ACC112 (cell line): ENCODE data around the gene SLC25A36.
"Not testable (repeated sequence)": the region's sequence is repeated elsewhere in the genome, so short reads cannot be mapped to it uniquely, and the experiment has no call there.

ENCODE experiments used
- H2AFZ ChIP-seq: fragments of 200-600 bp; sonication (generic); one replicate; pipeline ENCODE4 v1.6.0; 2017; ENCODE audit warnings: antibody characterized with exemption, low read length; ENCODE audit not compliant: unreplicated experiment
- H3K27ac ChIP-seq: fragments of 200-600 bp; sonication (generic); 2 replicates; pipeline ENCODE4 v1.5.1; 2014; ENCODE audit warnings: low read depth, mild to moderate bottlenecking, antibody characterized with exemption, low read length, moderate library complexity
- H3K27me3 ChIP-seq: fragments of 200-600 bp; sonication (generic); 2 replicates; pipeline ENCODE4 v1.6.1; 2014; ENCODE audit warnings: mild to moderate bottlenecking, antibody characterized with exemption, low read length, moderate library complexity, mixed read lengths; ENCODE audit not compliant: insufficient read depth
- H3K36me3 ChIP-seq: fragments of 200-600 bp; sonication (generic); 2 replicates; pipeline ENCODE4 v1.6.1; 2016; ENCODE audit warnings: mild to moderate bottlenecking, antibody characterized with exemption, low read length, moderate library complexity, mixed read lengths; ENCODE audit not compliant: insufficient read depth
- H3K4me1 ChIP-seq: fragments of 200-600 bp; sonication (generic); one replicate; pipeline ENCODE4 v1.6.1; 2016; ENCODE audit warnings: low read length, mixed read lengths; ENCODE audit not compliant: insufficient read depth, unreplicated experiment, control insufficient read depth
- H3K4me3 ChIP-seq: fragments of 200-600 bp; sonication (generic); 2 replicates; pipeline ENCODE4 v1.5.1; 2014; ENCODE audit warnings: mild to moderate bottlenecking, low read depth, low read length
- H3K79me2 ChIP-seq: fragments of 200-600 bp; sonication (generic); one replicate; pipeline ENCODE4 v1.6.0; 2016; ENCODE audit warnings: low read length; ENCODE audit not compliant: control insufficient read depth, unreplicated experiment, insufficient read depth

Gene SLC25A36

GRCh38 chr3:140994861-140995260, 53.2 kb downstream of the SLC25A36 start:
- H3K4me3 ChIP-seq, H3K79me2 ChIP-seq, H3K36me3 ChIP-seq, H3K4me1 ChIP-seq, H3K27me3 ChIP-seq, H2AFZ ChIP-seq, H3K27ac ChIP-seq: not testable (repeated sequence)

- Histone ChIP-seq H3K4me1 (no peaks in the 10 kb centered on the region), H2AFZ (no peak overlapping the region), H3K79me2 (no peaks in the 10 kb centered on the region), H3K4me3 (no peak overlapping the region), H3K27ac (no peak overlapping the region), H3K27me3 (no peaks in the 10 kb centered on the region), H3K36me3 (no peaks in the 10 kb centered on the region)
These were observed 54.2 kb downstream of the SLC25A36 start for GRCh38 chr3:140995881-140996280.

GRCh38 chr3:141000027-141000663, 58.5 kb downstream of the SLC25A36 start:
- H2AFZ ChIP-seq: no peak overlapping the region
- no peak overlapping the region for H3K27ac ChIP-seq
- no peak overlapping the region for H3K4me3 ChIP-seq
- no peaks in the 10 kb centered on the region for H3K79me2 ChIP-seq
- H3K27me3 ChIP-seq: no peaks in the 10 kb centered on the region
- no peaks in the 10 kb centered on the region for H3K36me3 ChIP-seq
- no peaks in the 10 kb centered on the region for H3K4me1 ChIP-seq

DNA sequence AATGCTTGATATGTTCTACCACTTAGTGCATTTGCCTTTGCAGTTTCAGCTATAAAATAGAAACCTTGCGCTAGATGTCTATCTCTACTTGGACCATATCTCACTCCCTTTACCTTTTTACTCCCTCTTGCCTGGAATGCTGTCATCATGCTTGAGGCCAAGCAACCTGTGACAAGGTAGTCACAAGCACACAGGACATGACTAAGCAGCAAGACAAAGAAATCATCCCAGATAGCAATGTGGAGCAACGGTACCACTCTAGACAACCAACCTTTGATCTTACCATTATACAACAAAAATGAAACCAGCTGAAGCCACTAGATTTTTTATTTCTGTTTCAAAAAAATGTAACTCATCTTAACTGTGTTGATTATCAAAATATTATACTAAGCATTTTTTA, 59.0 kb downstream of the SLC25A36 start:
- no peak overlapping the region for H3K27ac ChIP-seq
- no peaks in the 10 kb centered on the region for H3K79me2 ChIP-seq
- no peaks in the 10 kb centered on the region for H3K4me1 ChIP-seq
- no peak overlapping the region for H2AFZ ChIP-seq
- H3K4me3 ChIP-seq: no peak overlapping the region
- no peaks in the 10 kb centered on the region for H3K27me3 ChIP-seq
- no peaks in the 10 kb centered on the region for H3K36me3 ChIP-seq

GRCh38 chr3:141006344-141006743, 64.7 kb downstream of the SLC25A36 start:
- Histone ChIP-seq H3K4me1 (no peaks in the 10 kb centered on the region), H3K27me3 (peaks cover 41% of the 10 kb centered on the region), H3K4me3 (no peak overlapping the region), H2AFZ (no peak overlapping the region), H3K36me3 (no peaks in the 10 kb centered on the region), H3K27ac (no peak overlapping the region), H3K79me2 (no peaks in the 10 kb centered on the region)

- no peaks in the 10 kb centered on the region for H3K4me1 ChIP-seq
- no peak overlapping the region for H3K27ac ChIP-seq
- H3K36me3 ChIP-seq: no peaks in the 10 kb centered on the region
These were observed 67.9 kb downstream of the SLC25A36 start for GRCh38 chr3:141009496-141009895.

DNA sequence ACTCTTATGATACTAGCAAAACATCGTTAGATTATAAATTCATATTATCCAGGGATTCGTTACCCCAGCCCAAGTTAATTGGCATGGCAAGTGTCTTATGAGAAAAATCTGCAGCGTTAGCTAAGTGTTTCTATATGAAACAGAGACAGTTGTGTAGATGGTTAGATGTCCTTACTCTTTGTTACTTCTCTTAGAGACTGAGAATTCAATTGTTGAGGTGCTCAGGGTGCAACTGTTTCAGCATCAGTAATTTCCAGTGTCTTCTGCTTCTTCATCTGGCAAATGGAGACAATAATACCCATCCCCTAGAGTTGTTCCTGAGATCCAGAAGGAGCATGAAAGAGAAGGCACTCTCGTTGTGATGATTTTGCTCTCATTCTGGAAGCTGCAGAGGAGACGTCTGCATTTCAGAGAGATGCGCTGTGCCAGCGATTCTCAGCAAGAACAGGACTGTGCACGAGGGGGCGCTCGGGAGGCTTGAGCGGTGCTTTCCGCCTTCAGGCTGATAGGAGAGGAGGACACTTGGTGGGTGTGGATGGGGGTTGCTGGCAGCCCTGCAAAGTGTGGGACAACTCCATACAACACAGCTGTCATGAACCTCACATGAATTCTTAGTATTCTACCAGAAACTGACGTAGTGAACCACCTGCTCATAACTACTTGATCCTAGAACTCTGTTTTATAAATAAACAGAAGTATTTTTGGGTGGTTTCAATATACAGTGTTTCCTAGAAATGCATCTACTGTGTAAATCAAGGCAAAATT, 69.8 kb downstream of the SLC25A36 start:
- Histone ChIP-seq H3K27me3 (peaks cover 48% of the 10 kb centered on the region), H3K4me3 (no peak overlapping the region), H3K4me1 (no peaks in the 10 kb centered on the region), H3K36me3 (no peaks in the 10 kb centered on the region), H2AFZ (no peak overlapping the region), H3K27ac (no peak overlapping the region), H3K79me2 (no peaks in the 10 kb centered on the region)

More at GRCh38 chr3:141009496-141009895, 67.9 kb downstream of the SLC25A36 start:
- Histone ChIP-seq H3K27me3 (peaks cover 45% of the 10 kb centered on the region), H3K4me3 (no peak overlapping the region), H2AFZ (no peak overlapping the region), H3K79me2 (no peaks in the 10 kb centered on the region)

- no peak overlapping the region for H3K27ac ChIP-seq
- H3K27me3 ChIP-seq: peaks cover 43% of the 10 kb centered on the region
- no peaks in the 10 kb centered on the region for H3K4me1 ChIP-seq
- no peak overlapping the region for H3K4me3 ChIP-seq
- no peaks in the 10 kb centered on the region for H3K36me3 ChIP-seq
- H3K79me2 ChIP-seq: no peaks in the 10 kb centered on the region
- no peak overlapping the region for H2AFZ ChIP-seq
These were observed 70.3 kb downstream of the SLC25A36 start for GRCh38 chr3:141011997-141012262.

DNA sequence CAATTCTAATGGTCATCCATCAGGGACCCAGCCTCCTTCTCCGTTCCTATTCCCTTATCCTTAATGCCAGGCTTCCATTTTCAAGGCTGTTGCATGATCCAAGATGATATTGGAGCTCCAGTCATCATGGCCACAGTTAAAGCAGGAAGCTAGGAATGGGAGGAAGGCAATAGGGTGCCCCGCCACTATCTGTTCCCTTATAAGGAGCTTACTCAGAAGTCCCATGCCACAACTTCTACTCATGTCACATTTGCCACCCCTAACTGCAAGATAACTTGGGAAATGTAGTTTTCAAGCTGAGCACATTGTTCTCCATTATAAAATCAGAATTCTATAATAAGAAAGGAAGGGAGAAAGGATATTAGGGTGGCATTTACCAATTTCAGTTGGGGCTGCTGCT, 70.9 kb downstream of the SLC25A36 start:
- Histone ChIP-seq H2AFZ (no peak overlapping the region), H3K4me1 (no peaks in the 10 kb centered on the region)

GRCh38 chr3:141015481-141015880, 73.8 kb downstream of the SLC25A36 start:
- Histone ChIP-seq H3K79me2 (no peaks in the 10 kb centered on the region), H3K4me3 (no peak overlapping the region), H2AFZ (no peak overlapping the region), H3K27me3 (peaks cover 16% of the 10 kb centered on the region), H3K36me3 (no peaks in the 10 kb centered on the region), H3K4me1 (no peaks in the 10 kb centered on the region), H3K27ac (no peak overlapping the region)

More for the DNA sequence above, 70.9 kb downstream of the SLC25A36 start:
- H3K27me3 ChIP-seq: peaks cover 38% of the 10 kb centered on the region
- H3K79me2 ChIP-seq: no peaks in the 10 kb centered on the region
- H3K36me3 ChIP-seq: no peaks in the 10 kb centered on the region
- H3K4me3 ChIP-seq: no peak overlapping the region
- no peak overlapping the region for H3K27ac ChIP-seq
